GM12872 (cell line): ENCODE results near the gene PIM3.

Experiments
- TF ChIP-seq, protein P1 (sequence below): IDR thresholded peaks from 3 replicates; pipeline ENCODE4 v1.5.1; 2011; ENCODE audit warnings: low read depth, mild to moderate bottlenecking, low read length, moderate library complexity; ENCODE audit not compliant: insufficient read depth

Gene PIM3

GRCh38 chr22:49976439-49977175, 16.0 kb downstream of the PIM3 start:
- TF ChIP-seq, protein P1, sequence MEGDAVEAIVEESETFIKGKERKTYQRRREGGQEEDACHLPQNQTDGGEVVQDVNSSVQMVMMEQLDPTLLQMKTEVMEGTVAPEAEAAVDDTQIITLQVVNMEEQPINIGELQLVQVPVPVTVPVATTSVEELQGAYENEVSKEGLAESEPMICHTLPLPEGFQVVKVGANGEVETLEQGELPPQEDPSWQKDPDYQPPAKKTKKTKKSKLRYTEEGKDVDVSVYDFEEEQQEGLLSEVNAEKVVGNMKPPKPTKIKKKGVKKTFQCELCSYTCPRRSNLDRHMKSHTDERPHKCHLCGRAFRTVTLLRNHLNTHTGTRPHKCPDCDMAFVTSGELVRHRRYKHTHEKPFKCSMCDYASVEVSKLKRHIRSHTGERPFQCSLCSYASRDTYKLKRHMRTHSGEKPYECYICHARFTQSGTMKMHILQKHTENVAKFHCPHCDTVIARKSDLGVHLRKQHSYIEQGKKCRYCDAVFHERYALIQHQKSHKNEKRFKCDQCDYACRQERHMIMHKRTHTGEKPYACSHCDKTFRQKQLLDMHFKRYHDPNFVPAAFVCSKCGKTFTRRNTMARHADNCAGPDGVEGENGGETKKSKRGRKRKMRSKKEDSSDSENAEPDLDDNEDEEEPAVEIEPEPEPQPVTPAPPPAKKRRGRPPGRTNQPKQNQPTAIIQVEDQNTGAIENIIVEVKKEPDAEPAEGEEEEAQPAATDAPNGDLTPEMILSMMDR, result no peak

DNA sequence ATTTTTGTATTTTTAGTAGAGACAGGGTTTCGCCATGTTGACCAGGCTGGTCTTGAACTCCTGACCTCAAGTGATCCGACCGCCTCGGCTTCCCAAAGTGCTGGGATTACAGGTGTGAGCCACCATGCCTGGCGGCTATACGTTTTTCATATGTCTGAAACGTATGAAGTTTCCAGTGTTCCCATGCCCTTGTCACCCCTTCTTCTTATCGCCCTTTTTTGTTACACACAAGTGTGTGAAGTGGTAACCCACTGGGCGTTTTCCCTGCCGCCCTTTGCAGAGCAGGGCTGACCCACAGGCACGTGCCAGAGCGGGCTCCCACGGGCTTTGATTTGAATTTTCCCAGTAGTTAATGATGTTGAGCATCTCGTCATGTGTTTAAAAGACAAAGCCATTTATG, 17.0 kb downstream of the PIM3 start:
- TF ChIP-seq, protein P1, result no peak

GRCh38 chr22:49979587-49980264, 19.2 kb downstream of the PIM3 start:
- TF ChIP-seq, protein P1, result peak; percentile 69

- TF ChIP-seq, protein P1, result peak; percentile 22; the same call in 1 of the 3 replicates
These were observed 22.8 kb downstream of the PIM3 start for GRCh38 chr22:49983148-49984042.

GRCh38 chr22:49986325-49986724, 25.8 kb downstream of the PIM3 start:
- TF ChIP-seq, protein P1, result no peak

DNA sequence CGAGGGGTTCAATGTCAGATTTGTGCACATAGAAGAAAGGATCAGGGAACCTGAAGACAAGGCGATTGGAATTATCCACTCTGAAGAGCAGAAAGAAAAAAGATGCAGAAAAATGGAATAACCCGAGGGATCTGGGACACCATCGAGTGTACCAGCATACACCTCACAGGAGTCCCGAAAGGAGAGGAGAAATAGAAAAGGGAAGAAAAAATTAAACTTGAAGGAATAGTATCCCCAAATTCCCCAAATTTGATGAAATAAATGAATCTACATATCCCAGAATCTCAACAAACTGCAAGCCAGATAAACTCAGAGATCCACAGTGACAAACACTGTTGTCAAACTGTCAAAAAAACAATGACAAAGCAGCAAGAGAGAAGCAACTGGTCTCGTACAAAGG, 30.6 kb downstream of the PIM3 start:
- TF ChIP-seq, protein P1, result no peak
